HCT116 (cell line): ENCODE measurements around the gene CDC45. TPM values are rescaled to one million over a fixed set of nuclear protein-coding genes. Genes with fewer than 3 reads are reported as not detected.
"Not testable (repeated sequence)": the region's sequence is repeated elsewhere in the genome, so short reads cannot be mapped to it uniquely, and the experiment has no call there.

Source experiments
- ATAC-seq: fragments of 200-7000 bp; cut with Tn5 transposase; 2 replicates; pipeline ENCODE4 v1.9.1; 2020; ENCODE audit warnings: mild to moderate bottlenecking, moderate library complexity
- BruUV-seq: library from RNA; stranded (reverse); fragments of 400-500 nt; replicated peaks from 2 replicates; lab custom pipeline; 2021; lab: Mats Ljungman, UMichigan
- CTCF ChIA-PET: fragments of 300-600 bp; sonication (Branson Sonifier 250); formaldehyde crosslinking; loops from one replicate; lab custom pipeline; 2021; ENCODE audit warnings: antibody characterized with exemption; lab: Charles Lee
- POLR2A ChIA-PET: fragments of 300-600, 350-600 bp; sonication (Branson Sonifier 250); formaldehyde crosslinking; loops from one replicate; lab custom pipeline; 2021; ENCODE audit warnings: antibody characterized with exemption; lab: Charles Lee
- RAD21 ChIA-PET, 2 experiments: fragments of 300-600 bp; sonication (Branson Sonifier 250); formaldehyde crosslinking; loops; one replicate each; lab custom pipeline; 2023; ENCODE audit warnings: low total read pairs in 2 of 2; ENCODE audit not compliant: uncharacterized antibody in 2 of 2, unreplicated experiment in 2 of 2, low non-redundant PET in 1 of 2; lab: Charles Lee
- DNase-seq: peaks from one replicate; pipeline ENCODE4 v3.0.0-alpha.2; 2010; ENCODE audit warnings: low read depth, low spot score
- H2AFZ ChIP-seq: fragments of 200-600 bp; shearing (Covaris generic), sonication (generic); 2 replicates; pipeline ENCODE4 v1.6.1; 2017; ENCODE audit warnings: low read depth, mixed run types, mixed read lengths, antibody characterized with exemption, low read length; ENCODE audit not compliant: poor library complexity, severe bottlenecking
- H3K27ac ChIP-seq: 2 replicates; pipeline ENCODE4 v1.5.1; 2012; ENCODE audit warnings: low read depth, low read length
- H3K27me3 ChIP-seq: fragments of 200-600 bp; sonication (generic); 2 replicates; pipeline ENCODE4 v1.6.1; 2016; ENCODE audit warnings: mixed run types, low read length, mixed read lengths; ENCODE audit not compliant: insufficient read depth
- H3K36me3 ChIP-seq, 2 experiments: fragments of 200-500 bp in 1 of 2; fragments of 200-600 bp in 1 of 2; sonication (Bioruptor generic) in 1 of 2; sonication (generic) in 1 of 2; 2 replicates each; pipeline versions ENCODE4 v1.5.1 to v1.6.1; 2014 to 2016; ENCODE audit warnings: low read length in 2 of 2, inconsistent platforms in 1 of 2, mixed read lengths in 1 of 2, mixed run types in 1 of 2; ENCODE audit not compliant: insufficient read depth in 2 of 2, control insufficient read depth in 1 of 2
- H3K4me1 ChIP-seq, 2 experiments: fragments of 200-600 bp in 1 of 2; sonication (generic) in 1 of 2; 2 replicates each; pipeline versions ENCODE4 v1.5.1 to v1.6.1; 2012 to 2017; ENCODE audit warnings: low read length in 2 of 2, inconsistent platforms in 1 of 2, mild to moderate bottlenecking in 1 of 2, mixed read lengths in 1 of 2, mixed run types in 1 of 2, moderate library complexity in 1 of 2; ENCODE audit not compliant: insufficient read depth in 2 of 2, control insufficient read depth in 1 of 2
- H3K4me2 ChIP-seq: fragments of 200-600 bp; sonication (generic); 2 replicates; pipeline ENCODE4 v1.6.1; 2017; ENCODE audit warnings: mixed run types, low read length, mixed read lengths
- H3K4me3 ChIP-seq, 2 experiments: fragments of 200-600 bp in 1 of 2; sonication (generic) in 1 of 2; replicated peaks in 1 of 2; 2 replicates each; pipeline ENCODE4 v1.5.1; 2011 to 2016; ENCODE audit warnings: low read length in 2 of 2, control low read depth in 1 of 2, low read depth in 1 of 2, mild to moderate bottlenecking in 1 of 2, mixed read lengths in 1 of 2, mixed run types in 1 of 2
- H3K79me2 ChIP-seq: fragments of 200-600 bp; sonication (generic); 2 replicates; pipeline ENCODE4 v1.6.1; 2017; ENCODE audit warnings: mild to moderate bottlenecking, mixed run types, low read length, moderate library complexity, mixed read lengths; ENCODE audit not compliant: insufficient read depth
- H3K9ac ChIP-seq: fragments of 200-600 bp; sonication (generic); 2 replicates; pipeline ENCODE4 v1.6.1; 2016; ENCODE audit warnings: low read length, mixed read lengths
- H3K9me2 ChIP-seq: fragments of 200-600 bp; sonication (generic), shearing (Covaris generic); 2 replicates; pipeline ENCODE4 v1.6.1; 2017; ENCODE audit warnings: mixed run types, mild to moderate bottlenecking, moderate library complexity; ENCODE audit not compliant: insufficient read depth
- H3K9me3 ChIP-seq, 2 experiments: fragments of 200-500 bp in 1 of 2; fragments of 200-600 bp in 1 of 2; sonication (Bioruptor generic) in 1 of 2; sonication (generic) in 1 of 2; 2 replicates each; pipeline ENCODE4 v1.6.1; 2014 to 2017; ENCODE audit warnings: low read length in 2 of 2, mixed read lengths in 2 of 2, inconsistent platforms in 1 of 2, low read depth in 1 of 2, mild to moderate bottlenecking in 1 of 2, mixed run types in 1 of 2, moderate library complexity in 1 of 2; ENCODE audit not compliant: control insufficient read depth in 1 of 2, insufficient read depth in 1 of 2
- H4K20me1 ChIP-seq: fragments of 200-600 bp; sonication (generic), shearing (Covaris generic); 2 replicates; pipeline ENCODE4 v1.6.1; 2017; ENCODE audit warnings: mixed run types, mild to moderate bottlenecking, moderate library complexity; ENCODE audit not compliant: insufficient read depth
- CBX3 ChIP-seq: IDR thresholded peaks from 2 replicates; pipeline ENCODE4 v1.6.1; 2012; ENCODE audit warnings: low read depth
- CEBPB ChIP-seq: IDR thresholded peaks from 2 replicates; pipeline ENCODE4 v1.6.1; 2012; ENCODE audit warnings: low read depth
- ELF1 ChIP-seq: IDR thresholded peaks from 2 replicates; pipeline ENCODE4 v1.6.1; 2012; ENCODE audit warnings: low read depth, borderline replicate concordance
- EZH2 ChIP-seq: fragments of 200-600 bp; sonication (generic); IDR thresholded peaks from 2 replicates; pipeline ENCODE4 v1.6.1; 2017; ENCODE audit warnings: antibody characterized with exemption, mixed run types
- FOSL1 ChIP-seq: IDR thresholded peaks from 2 replicates; pipeline ENCODE4 v1.6.1; 2012; ENCODE audit warnings: low read depth
- MAX ChIP-seq: IDR thresholded peaks from 2 replicates; pipeline ENCODE4 v1.6.1; 2012
- POLR2AphosphoS5 ChIP-seq: IDR thresholded peaks from 2 replicates; pipeline ENCODE4 v1.6.1; 2011; ENCODE audit warnings: mild to moderate bottlenecking, low read depth, low read length, moderate library complexity
- RAD21 ChIP-seq: IDR thresholded peaks from 2 replicates; pipeline ENCODE4 v1.6.1; 2012; ENCODE audit warnings: low read depth, mild to moderate bottlenecking
- REST ChIP-seq: IDR thresholded peaks from 2 replicates; pipeline ENCODE4 v1.6.1; 2012; ENCODE audit warnings: low read depth
- SIN3A ChIP-seq: IDR thresholded peaks from 2 replicates; pipeline ENCODE4 v1.6.1; 2012; ENCODE audit warnings: low read depth
- SRF ChIP-seq: IDR thresholded peaks from 2 replicates; pipeline ENCODE4 v1.6.1; 2012; ENCODE audit warnings: low read depth
- YY1 ChIP-seq: IDR thresholded peaks from 2 replicates; pipeline ENCODE4 v1.6.1; 2011; ENCODE audit warnings: low read length, low read depth, moderate library complexity, mild to moderate bottlenecking; ENCODE audit not compliant: insufficient replicate concordance; ENCODE audit errors: extremely low read depth
- ZFX ChIP-seq: fragments of 450-650 bp; IDR thresholded peaks from 2 replicates; pipeline ENCODE4 v1.6.1; 2017
- ZNF274 ChIP-seq: fragments of 200-500 bp; sonication (Bioruptor generic); IDR thresholded peaks from 2 replicates; pipeline ENCODE4 v1.6.1; 2014; ENCODE audit warnings: mild to moderate bottlenecking, low read depth, low read length, inconsistent platforms
- intact Hi-C: fragments of 100-400 bp; cut with micrococcal nuclease; formaldehyde crosslinking; loops from 2 replicates; pipeline ENCODE4 v1.10.0; 2022
- total RNA-seq: library from RNA; stranded (reverse); gene quantifications from one replicate; pipeline ENCODE4 v1.2.1, GENCODE V29; 2021; ENCODE audit not compliant: unreplicated experiment
- TF ChIP-seq, protein P1 (sequence below), 3 experiments: fragments of 200-600 bp in 1 of 3; sonication (generic) in 1 of 3; IDR thresholded peaks in 2 of 3; conservative IDR thresholded peaks in 1 of 3; 2 replicates each; pipeline ENCODE4 v1.5.1; 2012 to 2017; ENCODE audit warnings: low read depth in 2 of 3, low read length in 2 of 3, antibody characterized with exemption in 1 of 3, borderline replicate concordance in 1 of 3, control low read depth in 1 of 3, mild to moderate bottlenecking in 1 of 3, mixed read lengths in 1 of 3, mixed run types in 1 of 3, moderate library complexity in 1 of 3; ENCODE audit not compliant: insufficient read depth in 1 of 3
- TF ChIP-seq, protein P2 (sequence below): IDR thresholded peaks from 2 replicates; pipeline ENCODE4 v1.6.1; 2012

CDC45 gene
- total RNA-seq, 1 experiment from 2014 or later = 43.4 TPM

DNA sequence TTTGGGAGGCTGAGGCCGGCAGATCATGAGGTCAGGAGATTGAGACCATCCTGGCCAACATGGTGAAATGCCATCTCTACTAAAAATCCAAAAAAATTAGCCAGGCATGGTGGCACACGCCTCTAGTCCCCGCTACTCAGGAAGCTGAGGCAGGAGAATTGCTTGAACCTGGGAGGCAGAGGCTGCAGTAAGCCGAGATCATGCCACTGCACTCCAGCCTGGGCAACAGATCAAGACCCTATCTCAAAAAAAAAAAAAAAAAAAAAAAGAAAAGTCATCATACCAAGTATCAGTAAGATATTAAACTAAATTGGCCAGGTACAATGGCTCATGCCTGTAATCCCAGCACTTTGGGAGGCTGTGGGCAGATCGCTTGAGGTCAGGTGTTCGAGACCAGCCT is 51.6 kb downstream of the CDC45 start:
- H3K27me3 ChIP-seq, H3K27ac ChIP-seq, ATAC-seq, intact Hi-C loops, H4K20me1 ChIP-seq, RAD21 ChIA-PET, H3K4me1 ChIP-seq, H3K4me3 ChIP-seq, BruUV-seq, POLR2A ChIA-PET, H3K9ac ChIP-seq, H3K79me2 ChIP-seq, H3K36me3 ChIP-seq, DNase-seq, H3K9me2 ChIP-seq, H3K4me2 ChIP-seq, H2AFZ ChIP-seq, CTCF ChIA-PET, H3K9me3 ChIP-seq: not testable (repeated sequence)

DNA sequence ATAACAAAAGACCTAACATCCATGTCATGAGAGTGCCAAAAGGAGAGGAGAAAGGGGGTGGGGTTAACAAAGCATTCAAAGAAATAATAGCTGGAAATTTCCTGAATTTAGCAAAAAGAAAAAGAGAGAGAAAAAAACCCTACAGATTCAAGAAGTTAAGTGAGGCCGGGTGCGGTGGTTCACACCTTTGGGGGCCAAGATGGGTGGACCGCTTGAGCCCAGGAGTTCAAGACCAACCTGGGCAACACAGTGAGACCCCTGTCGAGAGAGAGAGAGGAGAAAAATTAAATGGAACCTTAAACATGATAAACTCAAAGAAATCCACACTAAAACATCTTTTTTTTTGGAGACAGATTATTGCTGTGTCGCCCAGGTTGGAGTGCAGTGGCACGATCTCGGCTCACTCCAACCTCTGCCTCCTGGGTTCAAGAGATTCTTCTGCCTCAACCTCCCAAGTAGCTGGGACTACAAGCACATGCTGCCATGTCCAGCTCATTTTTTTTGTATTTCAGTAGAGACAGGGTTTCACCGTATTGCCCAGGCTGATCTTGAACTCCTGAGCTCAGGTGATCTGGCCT is 53.4 kb downstream of the CDC45 start:
- Histone ChIP-seq H3K9me2 (no peaks in the 10 kb centered on the region), H3K4me2 (no peak overlapping the region), H3K4me3 (no peak overlapping the region), H2AFZ (no peak overlapping the region), H3K9me3 (no peaks in the 10 kb centered on the region), H3K27me3 (no peaks in the 10 kb centered on the region), H3K4me1 (peaks cover 0 to 1% of the 10 kb centered on the region in 2 experiments; a peak in 1 of 4 replicates), H3K79me2 (no peaks in the 10 kb centered on the region), H3K9ac (no peak overlapping the region), H4K20me1 (no peaks in the 10 kb centered on the region), H3K27ac (no peak overlapping the region), H3K36me3 (no peaks in the 10 kb centered on the region)
- POLR2A ChIA-PET = no interaction called here
- DNase-seq = no peak
- no peak for ATAC-seq
- no TSS peak for BruUV-seq
- CTCF ChIA-PET = no interaction called here
- intact Hi-C loops = no loop called here
- RAD21 ChIA-PET = no interaction called here
- TF ChIP-seq YY1 (no peak), ZFX (no peak), EZH2 (no peak), MAX (no peak), ELF1 (no peak), CEBPB (no peak), SIN3A (no peak), POLR2AphosphoS5 (no peak), RAD21 (no peak), SRF (no peak), FOSL1 (no peak), CBX3 (no peak), REST (no peak), ZNF274 (no peak)
- TF ChIP-seq, protein P1, sequence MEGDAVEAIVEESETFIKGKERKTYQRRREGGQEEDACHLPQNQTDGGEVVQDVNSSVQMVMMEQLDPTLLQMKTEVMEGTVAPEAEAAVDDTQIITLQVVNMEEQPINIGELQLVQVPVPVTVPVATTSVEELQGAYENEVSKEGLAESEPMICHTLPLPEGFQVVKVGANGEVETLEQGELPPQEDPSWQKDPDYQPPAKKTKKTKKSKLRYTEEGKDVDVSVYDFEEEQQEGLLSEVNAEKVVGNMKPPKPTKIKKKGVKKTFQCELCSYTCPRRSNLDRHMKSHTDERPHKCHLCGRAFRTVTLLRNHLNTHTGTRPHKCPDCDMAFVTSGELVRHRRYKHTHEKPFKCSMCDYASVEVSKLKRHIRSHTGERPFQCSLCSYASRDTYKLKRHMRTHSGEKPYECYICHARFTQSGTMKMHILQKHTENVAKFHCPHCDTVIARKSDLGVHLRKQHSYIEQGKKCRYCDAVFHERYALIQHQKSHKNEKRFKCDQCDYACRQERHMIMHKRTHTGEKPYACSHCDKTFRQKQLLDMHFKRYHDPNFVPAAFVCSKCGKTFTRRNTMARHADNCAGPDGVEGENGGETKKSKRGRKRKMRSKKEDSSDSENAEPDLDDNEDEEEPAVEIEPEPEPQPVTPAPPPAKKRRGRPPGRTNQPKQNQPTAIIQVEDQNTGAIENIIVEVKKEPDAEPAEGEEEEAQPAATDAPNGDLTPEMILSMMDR (IDR thresholded peaks at IDR 0.05 in 2 of 3, conservative IDR thresholded peaks at IDR 0.05 in 1 of 3; ENCODE audit: borderline replicate concordance in 1 of 3, insufficient read depth in 1 of 3, low read depth in 2 of 3, low read length in 2 of 3) = no peak
- TF ChIP-seq, protein P2, sequence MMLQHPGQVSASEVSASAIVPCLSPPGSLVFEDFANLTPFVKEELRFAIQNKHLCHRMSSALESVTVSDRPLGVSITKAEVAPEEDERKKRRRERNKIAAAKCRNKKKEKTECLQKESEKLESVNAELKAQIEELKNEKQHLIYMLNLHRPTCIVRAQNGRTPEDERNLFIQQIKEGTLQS = no peak
